Activated CD4-positive, alpha-beta T cell treated with anti-CD3 and anti-CD28 coated beads, Interleukin-2, amount 50 U/mL, for 4 hours (primary cell): Measurements from ENCODE around the gene RRP1B.
"Not testable (repeated sequence)": the region's sequence is repeated elsewhere in the genome, so short reads cannot be mapped to it uniquely, and the experiment has no call there.

Source experiments
- DNase-seq, 2 experiments: peaks; one replicate each; pipeline ENCODE4 v3.0.0-alpha.2; 2020

RRP1B gene

GRCh38 chr21:43659136-43660000, at the start of gene RRP1B, which contains the start of gene HSF2BP:
Gene RRP1B (plus strand): TSS chr21:43659560. CDS start chr21:43659665, 105 bp downstream.
Gene HSF2BP (minus strand): TSS chr21:43659488. CDS start chr21:43658096, 1,392 bp downstream.
- DNase-seq = peak; percentile 69 to 72

- DNase-seq = no peak
Measured at GRCh38 chr21:43611598-43612369, 47.6 kb upstream of the RRP1B start.

- DNase-seq = no peak
Measured at GRCh38 chr21:43613755-43614638, 45.4 kb upstream of the RRP1B start.

GRCh38 chr21:43614839-43615238, 44.5 kb upstream of the RRP1B start:
- no peak for DNase-seq

- DNase-seq = not testable (repeated sequence)
Measured at GRCh38 chr21:43616861-43617260, 42.5 kb upstream of the RRP1B start.

GRCh38 chr21:43618940-43619339, 40.4 kb upstream of the RRP1B start:
- no peak for DNase-seq

GRCh38 chr21:43619344-43619743, 40.0 kb upstream of the RRP1B start:
- no peak for DNase-seq

- DNase-seq = no peak
Measured at GRCh38 chr21:43619856-43620255, 39.5 kb upstream of the RRP1B start.

- no peak for DNase-seq
Measured at GRCh38 chr21:43622796-43623195, 36.6 kb upstream of the RRP1B start.

GRCh38 chr21:43623588-43623987, 35.8 kb upstream of the RRP1B start:
- DNase-seq = no peak

- no peak for DNase-seq
Measured at GRCh38 chr21:43624339-43624738, 35.0 kb upstream of the RRP1B start.

- no peak for DNase-seq
Measured at GRCh38 chr21:43626390-43626789, 33.0 kb upstream of the RRP1B start.

GRCh38 chr21:43627527-43627926, 31.8 kb upstream of the RRP1B start:
- DNase-seq = no peak

GRCh38 chr21:43631411-43632107, 27.8 kb upstream of the RRP1B start:
- no peak for DNase-seq

GRCh38 chr21:43632373-43632905, 26.9 kb upstream of the RRP1B start:
- no peak for DNase-seq

- no peak for DNase-seq
Measured at GRCh38 chr21:43634618-43635017, 24.7 kb upstream of the RRP1B start.

GRCh38 chr21:43635436-43635835, 23.9 kb upstream of the RRP1B start:
- no peak for DNase-seq

GRCh38 chr21:43637530-43638158, 21.7 kb upstream of the RRP1B start:
- no peak for DNase-seq

GRCh38 chr21:43639470-43640353, 19.6 kb upstream of the RRP1B start:
- DNase-seq = no peak

GRCh38 chr21:43640400-43640799, 19.0 kb upstream of the RRP1B start:
- no peak for DNase-seq
